Activated B cell treated with CpG ODN at 0.5 μM for 24 hours (primary cell): ENCODE results near the gene NUP214. TPM values are rescaled to one million over a fixed set of nuclear protein-coding genes. Genes with fewer than 3 reads are reported as not detected.
A peak's percentile ranks its signal among the peaks of the same experiment; 100 is the strongest.

ENCODE experiments used
- ATAC-seq: fragments of 200-7000 bp; cut with Tn5 transposase; one replicate; pipeline ENCODE4 v1.10.0; 2021; ENCODE audit warnings: low read depth, mild to moderate bottlenecking, moderate library complexity
- CTCF ChIA-PET: fragments of 350-600 bp; sonication (Branson Sonifier 250); formaldehyde crosslinking; loops from one replicate; lab custom pipeline; 2021; ENCODE audit warnings: antibody characterized with exemption; lab: Charles Lee
- POLR2A ChIA-PET: fragments of 350-600 bp; sonication (Branson Sonifier 250); formaldehyde crosslinking; loops from one replicate; lab custom pipeline; 2021; ENCODE audit warnings: antibody characterized with exemption; lab: Charles Lee
- DNase-seq: peaks from one replicate; pipeline ENCODE4 v3.0.0; 2022
- H3K27ac Mint-ChIP-seq: one replicate; pipeline ENCODE4 v1.8.0; 2020; ENCODE audit warnings: mixed read lengths
- H3K27me3 Mint-ChIP-seq: one replicate; pipeline ENCODE4 v1.8.0; 2021; ENCODE audit warnings: mixed read lengths
- H3K36me3 Mint-ChIP-seq: one replicate; pipeline ENCODE4 v1.8.0; 2021; ENCODE audit warnings: low read depth, mixed read lengths
- H3K4me1 Mint-ChIP-seq: one replicate; pipeline ENCODE4 v1.8.0; 2021; ENCODE audit warnings: mixed read lengths
- H3K4me3 Mint-ChIP-seq: one replicate; pipeline ENCODE4 v1.8.0; 2020; ENCODE audit warnings: mild to moderate bottlenecking, mixed read lengths
- H3K9me3 Mint-ChIP-seq: one replicate; pipeline ENCODE4 v1.8.0; 2020; ENCODE audit warnings: mixed read lengths
- CTCF ChIP-seq: fragments of 200-600 bp; IDR thresholded peaks from one replicate; pipeline ENCODE4 v1.8.0; 2022; ENCODE audit warnings: antibody characterized with exemption, mild to moderate bottlenecking
- intact Hi-C: fragments of 100-400 bp; cut with micrococcal nuclease; formaldehyde crosslinking; loops from one replicate; pipeline ENCODE4 v1.15.1; 2024
- total RNA-seq: library from RNA; stranded (reverse); gene quantifications from 2 replicates; pipeline ENCODE4 v1.2.3, GENCODE V29; 2022

Gene NUP214
- total RNA-seq, 1 donor from 2014 or later = 90.9 TPM

DNA sequence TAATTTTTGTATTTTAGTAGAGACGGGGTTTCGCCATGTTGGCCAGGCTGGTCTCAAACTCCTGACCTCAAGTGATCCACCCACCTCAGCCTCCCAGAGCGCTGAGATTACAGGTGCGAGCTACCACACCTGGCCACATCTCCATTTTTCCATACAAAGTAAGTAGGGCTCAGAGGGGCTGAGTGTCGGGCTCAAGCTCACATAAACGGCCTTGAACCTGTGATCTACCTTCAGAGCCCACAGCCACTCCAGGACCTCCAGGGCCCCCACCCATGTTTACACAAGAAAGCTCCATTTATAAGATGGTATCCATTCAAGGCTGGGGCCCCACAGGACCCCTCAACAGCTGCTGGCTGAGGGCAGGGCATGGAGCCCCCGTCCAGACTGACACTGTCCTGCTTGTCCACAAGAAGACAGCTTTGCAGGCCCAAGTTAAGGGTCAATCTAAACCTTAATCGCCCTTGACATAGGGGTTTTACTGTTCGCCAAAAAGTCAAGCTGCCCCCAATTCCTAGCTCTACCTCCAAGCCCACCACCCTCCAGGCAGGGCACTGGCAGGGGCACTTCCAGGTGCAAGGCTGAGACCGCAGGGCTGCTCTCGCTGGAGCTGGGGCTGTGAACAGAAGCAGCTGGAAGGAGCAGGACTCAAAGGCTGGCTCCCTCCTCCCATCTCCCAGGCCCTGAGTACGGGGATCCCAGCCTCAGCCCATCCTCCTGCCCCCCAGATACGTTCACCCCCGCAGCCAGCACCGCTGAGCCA, 132.1 kb downstream of the NUP214 start:
- ATAC-seq (no peak), DNase-seq (no peak)
- no peak overlapping the region for H3K4me3 Mint-ChIP-seq
- POLR2A ChIA-PET = interaction anchor here (1.4 to 14.9 kb wide), 5 partner anchors 16 to 132 kb away, joined by 6 to 593 read pairs (median 19); partner anchors contain the start of genes FAM78A and NUP214
- CTCF ChIA-PET = interaction anchor here (0.8 to 2.3 kb wide), 4 partner anchors 10 to 80 kb away, joined by 3 to 9 read pairs (median 4); no protein-coding TSS in a partner anchor
- no peaks in the 10 kb centered on the region for H3K27me3 Mint-ChIP-seq
- intact Hi-C loops = no loop called here
- no peak for TF ChIP-seq CTCF
- peak overlapping the region; percentile 100 for H3K27ac Mint-ChIP-seq
- H3K9me3 Mint-ChIP-seq = no peaks in the 10 kb centered on the region
- H3K4me1 Mint-ChIP-seq = peaks cover 52% of the 10 kb centered on the region
- peaks cover 24% of the 10 kb centered on the region for H3K36me3 Mint-ChIP-seq

DNA sequence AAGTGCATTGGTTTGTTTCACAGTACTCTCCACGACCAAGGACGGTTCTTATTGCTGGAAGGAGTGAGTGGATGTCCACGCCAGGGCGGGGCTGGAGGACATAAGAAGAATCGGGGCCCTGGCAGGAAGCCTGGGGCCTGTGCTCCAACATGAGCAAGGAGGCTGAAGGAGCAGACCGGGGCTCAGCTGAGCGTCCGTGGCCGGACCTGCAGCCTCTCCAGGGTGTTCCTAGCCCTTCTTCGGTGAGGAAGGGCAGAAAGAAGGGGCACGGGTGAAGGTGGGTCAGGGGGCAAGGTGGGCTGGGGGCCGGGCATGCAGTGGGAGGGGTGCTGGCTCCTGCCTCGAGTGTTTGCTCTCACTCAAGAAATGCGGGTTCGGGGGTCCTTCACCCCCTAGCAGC, 132.8 kb downstream of the NUP214 start:
- no peaks in the 10 kb centered on the region for H3K27me3 Mint-ChIP-seq
- POLR2A ChIA-PET = interaction anchor here (9.8 to 14.9 kb wide), 2 partner anchors 16 to 21 kb away, joined by 128 to 593 read pairs; partner anchors contain the start of gene FAM78A
- TF ChIP-seq CTCF = no peak
- no peak overlapping the region for H3K4me3 Mint-ChIP-seq
- peaks cover 29% of the 10 kb centered on the region for H3K36me3 Mint-ChIP-seq
- CTCF ChIA-PET = interaction anchor here (1.3 to 2.3 kb wide), 2 partner anchors 10 kb away, joined by 4 to 9 read pairs; no protein-coding TSS in a partner anchor
- H3K4me1 Mint-ChIP-seq = peaks cover 52% of the 10 kb centered on the region
- intact Hi-C loops = no loop called here
- no peaks in the 10 kb centered on the region for H3K9me3 Mint-ChIP-seq
- no peak for DNase-seq
- no peak for ATAC-seq
- peak overlapping the region; percentile 100 for H3K27ac Mint-ChIP-seq

DNA sequence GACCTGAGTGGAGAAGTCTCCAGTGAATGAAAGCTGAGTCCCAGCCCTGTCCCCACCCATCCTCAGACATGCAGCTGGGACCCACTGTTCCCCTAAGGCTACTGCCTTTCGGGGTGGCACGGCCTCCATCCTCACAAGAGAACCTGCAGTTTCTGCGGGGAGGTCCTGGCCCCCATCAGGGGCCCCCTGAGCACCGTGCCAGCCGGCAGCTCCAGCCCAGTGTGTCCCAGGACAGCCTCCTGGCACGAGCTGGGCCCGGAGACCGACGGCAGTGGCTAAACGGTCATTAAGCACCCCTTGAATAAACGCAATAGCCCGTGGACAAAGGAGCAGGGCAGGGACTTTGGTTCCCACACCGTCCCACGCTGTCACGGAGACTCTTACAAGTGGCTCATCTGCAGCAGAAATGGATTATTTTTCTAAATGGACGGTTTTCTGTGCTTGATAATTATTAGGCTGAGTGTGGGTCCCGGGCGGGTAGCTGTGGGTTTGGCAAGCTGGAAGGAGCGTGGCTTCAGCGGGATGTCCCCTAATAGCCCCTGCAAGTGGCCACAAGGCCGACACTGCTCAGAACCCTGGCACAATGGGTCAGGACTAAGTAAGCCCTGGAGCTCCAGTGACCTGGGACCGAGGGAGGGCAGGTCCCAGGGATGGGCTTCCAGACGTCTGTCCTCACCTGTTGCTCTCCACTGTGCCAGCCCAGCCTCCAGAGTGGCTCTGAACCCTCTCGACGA, 133.5 kb downstream of the NUP214 start:
- DNase-seq (no peak), ATAC-seq (no peak)
- CTCF ChIA-PET = interaction anchor here (0.5 kb wide), 1 partner anchor 16 kb away, joined by 3 read pairs; no protein-coding TSS in a partner anchor
- Mint-ChIP-seq H3K27ac (no peak overlapping the region), H3K9me3 (no peaks in the 10 kb centered on the region), H3K4me3 (no peak overlapping the region), H3K4me1 (peaks cover 51% of the 10 kb centered on the region), H3K36me3 (peaks cover 30% of the 10 kb centered on the region), H3K27me3 (no peaks in the 10 kb centered on the region)
- POLR2A ChIA-PET = interaction anchor here (0.7 to 14.9 kb wide), 2 partner anchors 16 to 180 kb away, joined by 14 to 593 read pairs; partner anchors contain the start of gene FAM78A
- no peak for TF ChIP-seq CTCF
- intact Hi-C loops = no loop called here

DNA sequence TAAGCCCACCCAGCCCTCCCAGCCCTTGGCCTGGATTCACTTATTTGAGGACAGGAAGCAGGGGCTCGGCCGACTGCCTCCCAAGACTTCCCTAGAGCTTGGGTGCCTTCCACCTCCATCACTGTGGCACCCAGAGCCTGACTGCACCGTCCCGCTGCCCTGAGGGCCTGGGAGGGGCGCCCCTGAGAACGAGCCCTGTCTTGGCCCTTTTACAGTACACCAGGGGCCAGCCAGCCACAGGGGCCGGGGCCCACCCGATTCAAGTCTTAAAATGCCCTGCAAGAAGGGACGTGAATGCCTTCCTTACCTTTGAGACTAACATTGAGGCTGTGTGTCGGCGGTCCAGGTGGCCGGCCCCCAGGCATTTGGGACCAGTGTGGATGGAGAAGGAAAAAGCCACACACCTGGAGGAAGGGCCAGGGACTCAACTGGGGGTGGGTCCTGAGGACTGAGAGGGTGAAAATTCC, 134.1 kb downstream of the NUP214 start:
- DNase-seq = no peak
- intact Hi-C loops = no loop called here
- ChIA-PET CTCF (interaction anchor here (0.5 kb wide), 1 partner anchor 17 kb away, joined by 3 read pairs; no protein-coding TSS in a partner anchor), POLR2A (interaction anchor here (0.5 to 14.9 kb wide), 3 partner anchors 15 to 179 kb away, joined by 7 to 593 read pairs (median 14); partner anchors contain the start of gene FAM78A)
- Mint-ChIP-seq H3K36me3 (peaks cover 33% of the 10 kb centered on the region), H3K9me3 (no peaks in the 10 kb centered on the region), H3K4me1 (peaks cover 51% of the 10 kb centered on the region), H3K27me3 (no peaks in the 10 kb centered on the region), H3K4me3 (no peak overlapping the region), H3K27ac (peak overlapping the region; percentile 46)
- no peak for ATAC-seq
- no peak for TF ChIP-seq CTCF
